ENCODE data around the gene GPHA2. TPM values are rescaled to one million over a fixed set of nuclear protein-coding genes. Genes with fewer than 3 reads are reported as not detected.

The GPHA2 gene
- total and polyA plus RNA-seq, 8 donors: 0.30 to 0.50 TPM; not detected in 6

DNA sequence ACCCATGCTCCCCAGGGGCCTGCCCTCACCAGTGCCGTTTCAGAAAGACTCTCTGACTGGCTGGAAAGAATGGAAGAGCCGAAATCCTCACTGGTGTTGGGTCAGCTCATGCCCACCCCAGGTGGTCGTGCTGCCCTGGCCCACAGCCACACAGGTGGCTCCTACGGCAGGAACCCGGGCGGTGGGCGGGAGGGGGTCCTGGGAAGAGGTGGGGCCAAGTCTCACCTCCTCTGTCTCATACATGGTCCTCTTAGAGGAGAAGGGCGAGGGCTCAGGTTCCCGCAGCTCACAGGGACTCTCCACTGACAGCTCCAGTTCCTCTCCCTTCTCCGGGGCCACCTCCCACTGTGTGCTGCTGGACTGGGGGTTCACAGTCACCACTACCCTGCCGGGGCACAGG lies 26.9 kb downstream of the GPHA2 start:
- WGBS, 5 donors: 89 to 100% (median 91%) methylated on average over 1 to 11 of the region's 11 CpGs
- H3K4me1 ChIP-seq: no peaks in the 10 kb centered on the region
- H3K9me3 ChIP-seq: no peaks in the 10 kb centered on the region
- no peak overlapping the region for H3K27ac ChIP-seq
- no peak for DNase-seq
- H3K4me3 ChIP-seq: no peak overlapping the region
- no peaks in the 10 kb centered on the region for H3K27me3 ChIP-seq
- intact Hi-C loops (cut with DNase I; ENCODE audit: low total_unique reads): no loop called here
- TF ChIP-seq POLR2AphosphoS5 (IDR thresholded peaks at IDR 0.05) (no peak), POLR2A (IDR thresholded peaks at IDR 0.05) (no peak), EP300 (IDR thresholded peaks at IDR 0.05) (no peak)
- TF ChIP-seq, protein P1, sequence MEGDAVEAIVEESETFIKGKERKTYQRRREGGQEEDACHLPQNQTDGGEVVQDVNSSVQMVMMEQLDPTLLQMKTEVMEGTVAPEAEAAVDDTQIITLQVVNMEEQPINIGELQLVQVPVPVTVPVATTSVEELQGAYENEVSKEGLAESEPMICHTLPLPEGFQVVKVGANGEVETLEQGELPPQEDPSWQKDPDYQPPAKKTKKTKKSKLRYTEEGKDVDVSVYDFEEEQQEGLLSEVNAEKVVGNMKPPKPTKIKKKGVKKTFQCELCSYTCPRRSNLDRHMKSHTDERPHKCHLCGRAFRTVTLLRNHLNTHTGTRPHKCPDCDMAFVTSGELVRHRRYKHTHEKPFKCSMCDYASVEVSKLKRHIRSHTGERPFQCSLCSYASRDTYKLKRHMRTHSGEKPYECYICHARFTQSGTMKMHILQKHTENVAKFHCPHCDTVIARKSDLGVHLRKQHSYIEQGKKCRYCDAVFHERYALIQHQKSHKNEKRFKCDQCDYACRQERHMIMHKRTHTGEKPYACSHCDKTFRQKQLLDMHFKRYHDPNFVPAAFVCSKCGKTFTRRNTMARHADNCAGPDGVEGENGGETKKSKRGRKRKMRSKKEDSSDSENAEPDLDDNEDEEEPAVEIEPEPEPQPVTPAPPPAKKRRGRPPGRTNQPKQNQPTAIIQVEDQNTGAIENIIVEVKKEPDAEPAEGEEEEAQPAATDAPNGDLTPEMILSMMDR (IDR thresholded peaks at IDR 0.05): no peak
- H3K36me3 ChIP-seq: peaks cover 87 to 100% (median 100%) of the 10 kb centered on the region in 4 donors

DNA sequence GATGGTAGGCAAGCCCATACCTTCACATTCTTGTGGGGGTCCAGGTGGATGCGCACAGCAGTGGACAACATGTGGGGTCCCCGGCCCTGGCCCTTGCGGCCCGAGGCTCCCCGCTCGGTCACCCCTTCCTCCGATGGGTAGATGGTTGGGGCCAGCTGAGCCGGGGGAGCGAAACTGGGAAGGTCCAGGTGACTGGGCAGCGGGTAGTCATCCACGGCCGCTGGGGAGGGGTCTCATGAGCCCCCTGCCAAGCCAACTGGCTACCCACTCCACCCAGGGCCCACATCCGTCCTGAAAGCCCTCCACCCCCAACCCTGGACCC lies 29.4 kb downstream of the GPHA2 start:
- no peaks in the 10 kb centered on the region for H3K9me3 ChIP-seq
- H3K36me3 ChIP-seq: peaks cover 87 to 100% (median 100%) of the 10 kb centered on the region in 4 donors
- H3K27ac ChIP-seq: no peak overlapping the region
- H3K27me3 ChIP-seq: no peaks in the 10 kb centered on the region
- TF ChIP-seq EP300 (IDR thresholded peaks at IDR 0.05) (no peak), POLR2A (IDR thresholded peaks at IDR 0.05) (no peak), POLR2AphosphoS5 (IDR thresholded peaks at IDR 0.05) (no peak)
- TF ChIP-seq, protein P1 (IDR thresholded peaks at IDR 0.05): no peak
- no peaks in the 10 kb centered on the region for H3K4me1 ChIP-seq
- intact Hi-C loops (cut with DNase I; ENCODE audit: low total_unique reads): no loop called here
- no peak overlapping the region for H3K4me3 ChIP-seq
- WGBS, 5 donors: 94 to 100% (median 96%) methylated on average over 2 to 13 of the region's 13 CpGs
- no peak for DNase-seq

DNA sequence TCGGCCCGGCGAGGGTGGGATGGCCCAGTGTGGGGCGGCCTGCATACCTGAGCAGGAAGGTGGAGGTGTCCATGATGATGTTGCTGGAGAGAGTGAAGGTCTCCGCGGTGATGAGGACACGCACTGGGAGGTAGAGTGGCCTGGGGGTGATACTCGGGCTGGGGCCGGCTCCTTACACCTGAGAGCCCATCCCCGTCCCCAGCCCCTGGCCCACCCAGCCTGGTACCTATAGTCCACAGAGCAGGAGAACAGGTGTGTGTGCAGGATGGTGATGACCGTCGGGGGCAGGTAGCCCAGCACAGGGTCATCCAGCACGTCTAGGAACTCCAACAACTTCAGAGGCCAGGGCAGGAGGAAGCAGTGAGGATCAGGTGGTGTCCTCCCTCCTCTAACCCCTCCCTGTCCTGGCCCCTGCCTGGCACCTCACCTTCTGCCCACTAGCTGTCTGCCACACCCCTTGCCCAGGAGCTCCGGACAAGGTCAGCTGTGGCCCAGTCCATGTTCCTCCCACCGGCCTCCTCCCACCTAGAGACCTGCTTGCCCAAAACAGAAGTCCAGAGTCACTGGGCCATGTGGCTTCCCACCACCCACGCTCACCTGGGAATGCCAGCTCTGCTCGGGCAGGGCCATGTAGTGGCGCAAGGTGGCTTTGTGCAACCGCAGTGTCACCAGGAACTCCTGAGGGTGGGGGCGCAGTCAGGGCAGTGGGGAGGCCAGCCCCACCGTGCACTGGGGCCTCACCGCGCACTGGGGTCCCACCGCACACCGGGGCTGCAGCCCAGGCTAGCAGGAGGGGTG lies 30.0 kb downstream of the GPHA2 start:
- no peaks in the 10 kb centered on the region for H3K4me1 ChIP-seq
- peaks cover 86 to 100% (median 100%) of the 10 kb centered on the region in 4 donors for H3K36me3 ChIP-seq
- DNase-seq: no peak
- H3K27ac ChIP-seq: no peak overlapping the region
- intact Hi-C loops (cut with DNase I; ENCODE audit: low total_unique reads): no loop called here
- no peaks in the 10 kb centered on the region for H3K9me3 ChIP-seq
- no peak overlapping the region for H3K4me3 ChIP-seq
- TF ChIP-seq, protein P1 (IDR thresholded peaks at IDR 0.05): no peak
- TF ChIP-seq POLR2AphosphoS5 (IDR thresholded peaks at IDR 0.05) (no peak), EP300 (IDR thresholded peaks at IDR 0.05) (no peak), POLR2A (IDR thresholded peaks at IDR 0.05) (no peak)
- no peaks in the 10 kb centered on the region for H3K27me3 ChIP-seq
- 90 to 94% (median 91%) methylated on average over 12 to 25 of the region's 25 CpGs for WGBS, 5 donors

DNA sequence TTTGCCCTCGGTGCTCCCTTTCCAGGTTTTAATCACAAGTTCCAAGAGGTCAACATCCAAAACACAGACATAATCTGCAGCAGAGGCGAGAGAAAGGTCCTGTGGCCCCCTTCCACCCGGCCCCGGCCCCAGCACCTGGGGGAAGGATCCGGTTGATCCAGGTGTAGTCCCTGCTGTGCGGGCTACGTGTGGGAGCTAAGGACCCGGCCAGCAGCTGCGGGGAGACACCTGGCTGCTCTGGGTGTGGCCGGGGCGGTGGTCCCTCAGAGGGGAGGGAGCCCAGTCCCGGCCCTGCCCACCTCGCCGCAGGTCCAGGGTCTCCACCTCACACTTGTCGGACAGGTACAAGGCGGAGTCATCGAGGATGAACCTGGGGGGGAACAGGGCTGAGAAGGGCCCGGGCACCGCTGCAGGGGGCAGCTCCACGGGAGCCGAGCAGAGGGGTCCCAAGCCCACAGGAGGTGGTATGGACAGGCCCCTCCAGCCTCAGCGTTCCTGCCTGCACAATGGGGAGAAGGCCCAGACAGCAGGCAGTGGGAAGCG lies 32.3 kb downstream of the GPHA2 start:
- no peak overlapping the region for H3K27ac ChIP-seq
- no peaks in the 10 kb centered on the region for H3K27me3 ChIP-seq
- H3K36me3 ChIP-seq: peaks cover 83 to 100% (median 100%) of the 10 kb centered on the region in 4 donors
- WGBS, 5 donors: 88 to 94% (median 92%) methylated on average over 15 to 23 of the region's 23 CpGs
- intact Hi-C loops (cut with DNase I; ENCODE audit: low total_unique reads): no loop called here
- DNase-seq: no peak
- TF ChIP-seq EP300 (IDR thresholded peaks at IDR 0.05): no peak
- no peaks in the 10 kb centered on the region for H3K4me1 ChIP-seq
- no peak overlapping the region for H3K4me3 ChIP-seq
- no peaks in the 10 kb centered on the region for H3K9me3 ChIP-seq

Data from stomach (tissue), 9 donors.